GM21515 (cell line): ENCODE measurements around the gene SLC49A3.
"Not testable (repeated sequence)": the region's sequence is repeated elsewhere in the genome, so short reads cannot be mapped to it uniquely, and the experiment has no call there.

Experiments used
- ATAC-seq: cut with Tn5 transposase; IDR thresholded peaks from one replicate; pipeline ENCODE4 v1.9.1; 2021; ENCODE audit not compliant: unreplicated experiment

Gene SLC49A3

DNA sequence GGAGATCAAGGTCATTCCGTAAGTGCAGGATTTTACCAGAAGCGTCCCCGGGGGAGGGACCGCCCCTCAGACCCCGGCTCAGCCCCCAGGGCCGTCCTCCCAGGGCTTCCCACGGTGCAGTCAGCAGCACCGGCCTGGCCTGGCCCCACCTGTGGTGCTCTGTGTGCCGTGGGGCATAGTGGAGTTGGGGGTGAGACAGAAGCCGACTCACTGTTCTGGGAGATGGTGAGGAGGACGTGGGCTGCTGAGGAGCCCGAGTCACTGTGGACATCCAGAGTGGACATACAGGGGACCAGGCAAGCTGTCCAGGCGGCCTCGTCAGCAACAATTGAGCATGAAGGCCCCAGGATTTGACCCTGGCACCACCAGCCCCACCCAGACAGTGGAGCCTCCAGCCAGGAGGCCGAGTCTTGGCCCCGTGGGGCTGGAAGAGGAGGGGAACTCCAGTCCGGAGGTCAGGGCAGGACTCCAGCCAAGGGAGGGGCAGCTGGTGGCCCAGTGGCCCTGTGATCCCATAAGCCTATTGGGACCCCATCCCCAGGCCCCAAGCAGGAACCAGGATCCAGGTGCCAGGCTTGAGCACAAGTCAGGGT is 34.0 kb downstream of the SLC49A3 start:
- no peak for ATAC-seq

DNA sequence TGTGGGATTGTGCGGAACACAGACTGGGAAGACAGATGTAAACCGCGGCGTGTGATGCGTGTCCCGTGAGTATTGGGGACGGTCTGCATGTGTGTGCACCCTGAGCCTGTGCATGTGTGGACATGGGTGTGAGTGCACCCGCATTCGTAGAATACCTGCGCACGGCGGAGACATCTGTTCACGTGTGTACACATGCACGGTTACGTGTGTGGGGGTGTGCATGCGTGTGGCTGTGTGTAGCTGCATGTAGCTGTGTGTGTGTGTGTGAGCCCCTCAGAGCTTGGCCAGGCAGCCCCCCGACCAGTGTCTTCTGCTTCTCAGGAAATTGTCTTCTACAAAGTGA is 34.5 kb downstream of the SLC49A3 start:
- no peak for ATAC-seq

DNA sequence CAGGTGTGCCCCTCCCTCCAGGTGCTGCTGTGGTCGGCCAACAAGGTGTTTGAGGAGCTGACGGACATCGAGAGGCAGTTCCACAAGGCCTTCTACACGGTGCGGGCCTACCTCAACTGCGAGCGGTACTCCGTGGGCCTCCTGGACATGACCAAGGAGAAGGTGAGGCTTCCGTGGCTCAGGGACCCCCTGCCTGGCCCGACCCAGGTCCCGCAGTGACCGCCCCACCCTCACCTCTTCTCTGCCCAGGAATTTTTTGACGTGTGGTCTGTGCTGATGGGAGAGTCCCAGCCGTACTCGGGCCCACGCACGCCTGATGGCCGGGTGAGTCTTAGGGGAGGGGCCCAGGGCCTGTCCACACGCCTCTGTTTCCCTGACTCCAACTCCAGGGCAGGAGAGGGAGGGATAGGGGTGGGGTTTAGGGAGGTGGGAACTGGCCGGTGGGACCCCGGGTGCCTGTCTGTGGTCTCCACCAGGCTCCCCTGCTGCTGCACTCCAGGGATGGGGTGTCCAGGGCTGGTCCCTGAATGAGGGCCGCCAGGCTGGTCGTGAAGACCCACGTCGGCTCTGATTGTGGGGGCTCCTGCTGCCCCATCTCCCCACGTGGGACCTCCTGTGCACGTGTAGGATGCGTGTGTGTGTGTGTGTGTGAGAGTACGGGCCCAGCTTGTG is 35.0 kb downstream of the SLC49A3 start:
- no peak for ATAC-seq

DNA sequence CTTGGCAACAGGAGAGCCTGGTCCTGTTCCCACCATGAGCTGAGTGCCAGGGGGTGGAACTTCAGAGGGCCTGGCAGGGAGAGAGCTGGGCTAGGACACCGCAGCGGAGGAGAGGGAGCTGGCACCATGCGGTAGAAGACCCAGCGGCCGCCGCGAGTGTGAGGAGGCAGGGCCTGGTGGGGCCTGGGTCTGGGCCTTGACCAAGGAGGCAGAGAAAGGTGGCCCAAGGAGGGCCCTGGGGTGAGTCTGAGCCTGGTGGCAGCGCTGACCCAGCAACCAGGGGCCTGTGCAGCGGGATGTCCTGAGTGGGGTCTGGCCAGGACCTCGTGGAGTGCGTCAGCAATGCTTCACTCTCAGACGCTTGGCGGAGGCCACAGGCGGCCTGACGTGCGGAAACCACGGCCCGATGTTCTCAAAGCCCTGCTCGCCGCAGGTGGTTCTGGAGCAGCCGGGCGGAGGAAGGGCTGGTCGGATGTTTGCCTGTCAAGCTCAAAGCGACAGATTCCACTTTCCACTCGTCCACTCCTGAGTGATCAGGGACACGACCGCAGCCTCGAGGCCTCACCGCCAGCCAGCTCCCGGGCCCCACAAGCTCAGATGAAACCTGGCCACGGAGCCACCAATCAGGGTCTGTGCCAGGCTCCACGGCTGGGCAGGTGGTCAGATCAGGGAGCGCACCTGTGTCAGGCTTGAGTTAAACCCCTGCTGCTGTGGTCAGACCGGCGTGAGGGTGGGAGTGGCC is 35.7 kb downstream of the SLC49A3 start:
- ATAC-seq = no peak

DNA sequence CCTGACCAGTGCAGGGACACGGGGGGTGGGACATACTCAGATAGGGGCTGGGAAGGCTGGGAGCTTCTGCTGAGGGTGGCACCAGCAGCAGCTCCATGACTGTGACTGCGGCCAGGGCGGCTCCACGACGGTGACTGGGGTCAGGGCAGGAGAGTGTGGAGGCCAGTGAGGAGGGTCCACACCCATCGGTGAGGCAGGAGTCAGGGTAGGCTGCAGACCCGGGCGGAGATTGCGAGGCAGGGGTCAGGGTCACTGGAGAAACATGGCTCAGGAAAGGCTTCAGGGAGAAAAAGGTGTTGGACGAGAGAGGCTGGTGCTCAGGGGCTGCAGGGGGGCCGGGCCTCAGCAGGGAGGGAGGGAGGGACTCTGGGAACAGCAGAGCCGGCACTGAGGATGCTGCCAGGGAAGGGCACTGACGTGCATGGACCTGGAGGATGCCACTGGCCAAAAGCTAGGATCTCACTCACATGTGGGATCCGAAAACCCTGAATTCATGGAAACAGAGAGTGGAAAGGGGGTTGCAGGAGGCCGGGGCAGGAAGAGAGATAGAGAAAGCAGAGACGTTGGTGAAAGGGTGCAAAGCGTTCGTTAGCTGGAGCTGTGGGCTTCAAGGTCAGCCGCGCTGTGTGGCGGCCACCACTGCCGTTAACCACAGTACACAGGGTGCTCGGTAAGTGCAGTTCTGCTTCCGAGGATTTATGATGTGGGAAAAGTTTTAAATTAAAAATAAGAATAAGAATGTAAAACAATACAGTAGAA is 36.9 kb downstream of the SLC49A3 start:
- no peak for ATAC-seq

DNA sequence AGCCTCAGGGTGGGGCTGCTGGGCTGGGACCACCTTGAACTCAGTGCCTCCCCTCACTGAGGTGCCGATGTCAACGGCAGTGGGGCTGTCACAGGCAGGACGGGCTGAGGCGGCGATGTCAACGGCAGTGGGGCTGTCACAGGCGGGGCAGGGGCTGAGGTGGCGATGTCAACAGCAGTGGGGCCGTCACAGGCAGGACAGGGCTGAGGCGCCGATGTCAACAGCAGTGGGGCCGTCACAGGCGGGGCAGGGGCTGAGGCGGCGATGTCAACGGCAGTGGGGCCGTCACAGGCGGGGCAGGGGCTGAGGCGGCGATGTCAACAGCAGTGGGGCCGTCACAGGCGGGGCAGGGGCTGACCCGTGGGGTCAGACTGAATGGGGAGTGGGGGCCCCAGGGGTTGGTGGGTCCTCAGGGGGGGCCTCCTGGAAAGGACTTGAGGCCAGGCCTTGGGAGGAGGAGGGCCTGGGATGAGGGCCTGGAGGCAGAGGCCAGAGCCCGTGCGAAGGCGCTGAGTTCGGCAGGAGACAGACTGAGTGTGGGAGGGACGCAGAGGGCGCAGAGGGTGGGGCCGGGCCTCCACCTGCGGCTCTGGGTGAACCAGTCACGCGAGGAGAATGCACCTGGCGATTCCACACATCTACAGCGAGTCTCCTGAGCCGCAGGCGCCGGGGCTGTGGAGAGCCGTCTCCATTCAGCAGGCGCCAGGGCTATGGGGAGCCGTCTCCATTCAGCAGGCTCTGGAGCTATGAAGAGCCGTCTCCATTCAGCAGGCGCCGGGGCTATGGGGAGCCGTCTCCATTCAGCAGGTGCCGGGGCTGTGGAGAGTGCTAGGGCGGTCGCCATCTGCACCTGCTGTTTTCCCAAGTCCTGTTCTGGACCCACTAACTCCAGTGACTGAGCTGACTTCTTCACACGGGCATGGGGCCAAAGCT is 37.7 kb downstream of the SLC49A3 start:
- no peak for ATAC-seq

DNA sequence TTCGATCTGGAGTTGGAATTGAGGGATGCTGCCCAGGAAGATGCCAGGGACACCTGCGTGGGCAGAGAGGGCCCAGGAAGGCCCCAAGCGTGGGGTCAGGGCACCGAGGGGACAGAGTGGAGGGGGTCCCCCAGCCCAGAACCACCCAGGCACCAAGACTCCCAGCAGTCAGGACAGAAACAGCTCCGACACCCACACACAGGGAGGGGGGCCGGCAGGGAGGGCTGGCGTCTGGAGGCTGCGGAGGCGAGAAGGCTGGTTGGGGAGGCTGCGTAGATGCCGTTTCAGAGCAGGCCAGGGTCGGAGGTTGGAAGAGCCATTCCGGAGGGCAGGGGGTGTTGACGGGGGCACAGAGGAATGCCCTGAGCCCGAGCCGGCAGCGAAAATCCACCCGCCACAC is 38.5 kb downstream of the SLC49A3 start:
- no peak for ATAC-seq

DNA sequence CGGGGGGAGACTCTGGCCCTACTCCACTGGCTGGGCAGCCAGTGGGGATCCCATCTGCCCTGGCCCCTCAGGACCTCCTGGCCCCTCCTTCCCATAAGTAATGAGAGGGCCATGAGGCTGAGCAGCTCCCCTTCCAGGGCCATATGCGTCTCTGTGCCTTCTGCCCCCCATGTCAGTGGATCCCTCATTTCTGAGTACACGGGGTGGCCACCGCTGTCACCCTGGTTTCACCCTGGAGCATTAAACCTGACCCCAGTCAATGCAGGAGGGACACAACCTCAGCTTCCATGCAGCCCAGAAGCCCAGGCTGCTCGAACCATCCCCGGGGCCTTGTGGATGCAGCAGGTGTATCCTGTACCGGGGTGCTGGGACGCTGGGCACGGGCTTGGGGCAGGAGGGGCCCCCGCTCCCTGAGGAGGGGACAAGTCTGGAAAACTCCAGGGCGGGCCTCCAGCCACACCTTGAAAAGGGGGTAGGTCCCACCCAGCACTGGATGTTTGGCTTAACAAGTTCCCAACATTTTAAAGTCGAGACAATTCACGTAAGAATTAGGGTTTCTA is 39.1 kb downstream of the SLC49A3 start:
- no peak for ATAC-seq

DNA sequence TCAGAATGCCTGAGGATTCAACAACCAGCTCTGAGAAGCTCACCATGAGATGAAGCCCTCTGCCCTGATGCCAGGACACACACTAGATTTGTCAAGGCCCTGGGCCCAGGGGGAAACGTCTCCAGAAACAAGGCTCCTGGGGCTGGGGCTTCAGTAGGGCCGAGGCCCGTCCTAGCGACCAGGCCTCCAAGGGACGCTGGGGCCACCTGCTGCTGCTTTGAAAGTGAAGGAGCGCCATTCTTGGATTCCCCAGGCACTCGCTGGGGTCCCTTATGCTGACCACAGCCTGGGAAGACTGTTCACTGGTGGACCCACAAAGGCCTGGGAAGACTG is 39.7 kb downstream of the SLC49A3 start:
- no peak for ATAC-seq

DNA sequence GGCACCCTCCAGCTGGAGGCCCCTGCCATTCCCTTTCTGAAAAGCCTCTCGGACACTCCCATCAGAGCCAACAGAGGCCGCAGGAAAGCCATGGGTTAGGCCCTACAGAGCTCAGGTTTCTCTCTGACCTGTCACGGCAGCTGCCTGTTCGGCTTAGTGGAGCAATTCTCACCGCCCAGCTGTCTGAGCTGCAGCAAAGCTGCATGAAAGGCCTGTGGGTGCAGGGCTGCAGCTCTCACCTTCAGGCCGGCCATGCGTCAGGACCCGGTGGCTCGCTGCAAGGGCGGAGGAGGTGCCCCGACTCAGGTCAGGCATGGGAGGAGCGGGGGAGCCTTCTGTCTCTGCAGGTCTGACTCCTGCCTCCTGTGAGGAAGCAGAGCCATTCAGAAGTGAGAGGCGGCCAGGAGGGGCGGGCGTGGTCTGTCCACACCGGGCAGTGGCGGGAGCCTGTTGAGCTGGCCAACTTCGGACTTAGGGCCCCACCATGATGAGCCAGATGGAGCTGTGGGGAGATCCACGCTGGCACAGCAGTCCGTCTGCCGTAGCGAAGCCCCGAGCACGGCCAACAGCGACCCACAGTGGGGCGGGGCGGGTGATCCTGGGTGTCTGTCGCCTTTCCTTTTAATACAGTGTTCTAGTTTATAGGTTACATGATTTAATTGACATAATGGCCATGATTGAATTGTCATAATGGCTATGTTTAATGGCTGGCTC is 40.2 kb downstream of the SLC49A3 start:
- no peak for ATAC-seq

DNA sequence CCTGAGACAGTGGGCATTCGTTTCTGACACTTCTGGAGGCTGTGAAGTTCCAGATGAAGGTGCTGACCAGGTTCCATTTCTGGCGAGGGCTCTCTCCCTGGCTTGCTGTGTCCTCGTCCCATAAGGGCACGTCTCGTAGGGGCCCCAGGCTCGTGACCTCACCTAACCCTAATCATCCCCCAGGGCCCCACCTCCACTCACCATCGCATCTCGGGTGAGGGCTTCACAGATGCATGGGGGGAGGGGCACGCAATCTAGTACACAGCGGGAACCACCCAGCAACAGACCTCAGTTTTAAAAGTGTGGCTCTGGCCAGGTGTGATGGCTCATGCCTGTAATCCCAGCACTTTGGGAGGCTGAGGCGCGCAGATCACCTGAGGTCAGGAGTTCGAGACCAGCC is 41.5 kb downstream of the SLC49A3 start:
- no peak for ATAC-seq

DNA sequence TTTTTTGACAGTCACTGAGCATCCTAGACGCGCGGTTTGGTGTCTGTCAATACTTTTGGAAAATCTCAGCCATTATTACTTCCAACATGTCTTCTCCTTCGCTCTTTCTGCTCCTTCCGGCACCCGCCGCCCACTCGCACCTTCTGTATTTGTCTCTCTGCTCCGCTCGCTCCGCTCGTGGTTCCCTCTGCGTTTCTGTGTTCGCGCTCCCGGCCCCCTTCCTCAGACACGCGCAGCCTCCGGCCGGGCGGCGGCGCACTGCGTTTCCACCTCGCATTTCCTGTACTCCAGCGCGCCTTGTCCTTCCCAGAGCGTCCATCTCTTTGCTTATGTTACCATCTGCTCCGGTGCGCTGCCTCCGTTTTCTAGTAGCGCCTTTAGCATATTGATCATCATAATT is 42.5 kb downstream of the SLC49A3 start:
- no peak for ATAC-seq

DNA sequence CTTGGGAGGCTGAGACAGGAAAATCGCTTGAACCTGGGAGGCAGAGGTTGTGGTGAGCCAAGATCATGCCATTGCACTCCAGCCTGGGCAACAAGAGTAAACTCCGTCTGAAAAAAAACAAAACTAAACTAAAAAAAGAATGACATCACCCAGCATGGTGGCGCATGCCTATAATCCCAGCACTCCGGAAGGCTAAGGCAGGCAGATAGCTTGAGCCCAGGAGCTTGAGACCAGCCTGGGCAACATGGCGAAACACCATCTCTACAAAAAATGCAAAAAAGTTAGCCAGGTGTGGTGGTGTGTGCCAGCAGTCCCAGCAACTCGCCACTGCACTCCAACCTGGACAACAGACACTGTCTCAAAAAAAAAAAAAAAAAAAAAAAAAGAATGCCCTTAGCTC is 46.6 kb downstream of the SLC49A3 start:
- not testable (repeated sequence) for ATAC-seq

DNA sequence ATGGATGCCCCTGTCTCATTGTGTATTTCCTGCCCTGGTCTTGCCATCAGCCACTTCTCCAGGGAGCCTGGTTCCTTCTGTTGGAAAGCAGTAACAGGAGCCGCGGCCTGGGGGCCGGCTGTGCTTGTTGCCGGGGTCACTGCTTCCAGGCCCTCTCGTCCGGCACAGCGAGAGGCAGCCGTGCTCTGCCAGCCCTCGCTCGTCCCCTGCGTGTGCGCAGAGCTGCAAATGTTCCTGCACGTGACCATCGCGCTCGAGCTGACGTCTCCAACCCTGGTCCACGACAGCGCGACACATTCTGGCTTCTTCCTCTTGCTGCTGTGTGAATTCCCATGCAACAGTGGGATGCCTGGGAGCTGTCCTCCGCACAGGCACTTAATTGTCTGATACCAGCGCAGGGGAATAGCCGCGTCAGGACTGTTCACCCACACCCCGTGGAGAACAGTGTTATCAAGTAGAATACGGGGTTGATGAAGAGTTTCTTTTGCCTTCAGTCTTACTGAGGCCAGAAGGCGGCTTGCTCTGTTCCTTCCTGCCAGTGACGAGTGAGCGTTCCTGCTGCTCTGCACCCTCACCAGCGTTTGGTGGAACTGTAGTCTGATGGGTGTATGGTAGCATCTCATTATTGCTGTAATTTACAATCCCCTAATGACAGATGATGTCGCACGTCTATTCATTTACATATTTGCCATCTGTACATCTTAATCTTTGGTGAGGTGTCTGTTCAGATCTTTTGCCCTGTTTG is 51.2 kb downstream of the SLC49A3 start:
- ATAC-seq = no peak

DNA sequence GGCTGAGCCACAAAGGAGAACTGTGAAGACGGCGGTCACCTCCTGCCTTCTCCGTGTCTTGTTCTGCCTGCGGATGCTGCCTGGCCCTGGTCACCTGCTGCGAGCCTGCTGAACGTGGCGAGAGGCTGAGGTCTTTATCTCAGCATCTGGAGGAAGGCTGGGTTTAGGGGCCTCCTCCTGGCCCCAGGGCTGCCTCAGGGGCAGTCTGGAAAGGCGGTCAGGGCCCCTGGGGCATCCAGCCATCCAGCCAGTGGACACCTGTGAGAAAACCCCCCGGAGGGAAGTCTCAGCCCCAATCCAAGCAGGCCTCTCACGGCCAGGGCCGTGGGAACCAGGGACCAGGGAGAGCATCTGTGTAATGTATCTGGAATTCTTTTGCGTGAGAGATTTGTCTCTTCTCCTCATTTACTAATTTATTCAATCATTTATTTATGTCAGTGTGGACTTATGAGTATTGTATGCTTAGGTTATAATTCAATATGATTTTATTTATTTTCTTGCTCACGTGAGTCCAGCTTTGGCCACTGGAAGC is 52.3 kb downstream of the SLC49A3 start:
- ATAC-seq = no peak

DNA sequence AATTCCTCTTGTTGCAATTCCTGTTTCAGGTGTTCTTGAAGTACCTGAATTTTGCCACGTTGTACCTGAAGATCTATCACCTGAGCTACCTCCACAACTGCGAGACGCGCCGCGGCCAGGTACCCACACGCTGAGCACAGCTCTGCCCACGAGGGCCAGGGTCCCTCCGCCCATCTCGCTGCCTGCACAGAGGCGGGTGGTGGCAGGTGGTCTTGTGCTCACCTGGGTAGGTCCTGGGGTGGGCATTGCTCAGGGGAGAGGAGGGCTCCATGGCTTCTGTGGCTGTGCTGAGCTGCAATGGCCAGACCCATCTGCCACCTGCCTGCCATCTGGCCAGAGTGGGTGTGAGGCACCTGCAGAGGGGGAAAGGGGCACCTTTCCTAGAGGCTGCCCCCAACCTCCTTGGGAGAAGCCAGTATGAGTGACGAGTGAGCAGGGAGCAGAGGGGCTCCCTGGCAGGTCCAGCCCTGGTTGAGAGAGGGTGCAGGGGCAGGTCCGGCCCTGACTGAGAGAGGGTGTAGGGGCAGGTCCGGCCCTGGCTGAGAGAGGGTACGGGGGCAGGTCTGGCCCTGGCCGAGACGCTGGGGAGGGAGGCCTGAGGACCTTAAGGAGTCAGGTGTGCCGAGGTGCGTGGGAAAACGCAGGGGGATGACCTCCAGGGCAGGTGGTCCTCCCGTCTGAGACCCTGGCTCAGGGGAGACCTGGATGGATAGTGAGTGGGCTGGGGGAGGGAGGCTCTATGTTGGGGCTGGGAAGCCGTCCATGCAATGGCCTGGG is 52.9 kb downstream of the SLC49A3 start:
- no peak for ATAC-seq

DNA sequence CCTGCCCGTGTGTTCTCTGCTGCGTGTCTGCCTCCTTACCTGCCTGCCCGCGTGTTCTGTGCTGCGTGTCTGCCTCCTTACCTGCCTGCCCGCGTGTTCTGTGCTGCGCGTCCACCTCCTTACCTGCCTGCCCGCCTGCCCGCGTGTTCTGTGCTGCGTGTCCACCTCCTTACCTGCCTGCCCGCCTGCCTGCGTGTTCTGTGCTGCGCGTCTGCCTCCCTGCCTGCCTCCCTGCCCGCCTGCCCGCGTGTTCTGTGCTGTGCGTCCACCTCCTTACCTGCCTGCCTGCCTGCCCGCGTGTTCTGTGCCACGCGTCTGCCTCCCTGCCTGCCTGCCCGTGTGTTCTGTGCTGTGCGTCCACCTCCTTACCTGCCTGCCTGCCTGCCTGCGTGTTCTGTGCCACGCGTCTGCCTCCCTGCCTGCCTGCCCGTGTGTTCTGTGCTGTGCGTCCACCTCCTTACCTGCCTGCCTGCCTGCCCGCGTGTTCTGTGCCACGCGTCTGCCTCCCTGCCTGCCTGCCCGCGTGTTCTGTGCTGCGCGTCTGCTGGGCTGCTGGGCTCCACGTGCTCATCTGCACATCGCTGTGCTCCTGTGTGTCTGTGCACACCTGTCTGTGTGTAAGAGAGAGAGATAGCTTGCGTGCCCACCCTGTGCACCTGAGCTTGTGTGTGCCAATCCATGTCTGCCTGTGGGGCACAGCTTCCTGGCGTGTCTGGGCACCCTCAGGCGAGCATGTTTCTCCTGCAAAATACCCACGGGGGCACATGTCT is 53.7 kb downstream of the SLC49A3 start:
- not testable (repeated sequence) for ATAC-seq
